ENCODE data around the gene IGFBP2.

Gene IGFBP2

GRCh38 chr2:216710551-216711301 is 77.5 kb downstream of the IGFBP2 start:
- no peak for DNase-seq (ENCODE audit: low spot score)

- no peak for DNase-seq (ENCODE audit: low spot score)
These were observed 78.1 kb downstream of the IGFBP2 start for GRCh38 chr2:216711348-216711747.

DNA sequence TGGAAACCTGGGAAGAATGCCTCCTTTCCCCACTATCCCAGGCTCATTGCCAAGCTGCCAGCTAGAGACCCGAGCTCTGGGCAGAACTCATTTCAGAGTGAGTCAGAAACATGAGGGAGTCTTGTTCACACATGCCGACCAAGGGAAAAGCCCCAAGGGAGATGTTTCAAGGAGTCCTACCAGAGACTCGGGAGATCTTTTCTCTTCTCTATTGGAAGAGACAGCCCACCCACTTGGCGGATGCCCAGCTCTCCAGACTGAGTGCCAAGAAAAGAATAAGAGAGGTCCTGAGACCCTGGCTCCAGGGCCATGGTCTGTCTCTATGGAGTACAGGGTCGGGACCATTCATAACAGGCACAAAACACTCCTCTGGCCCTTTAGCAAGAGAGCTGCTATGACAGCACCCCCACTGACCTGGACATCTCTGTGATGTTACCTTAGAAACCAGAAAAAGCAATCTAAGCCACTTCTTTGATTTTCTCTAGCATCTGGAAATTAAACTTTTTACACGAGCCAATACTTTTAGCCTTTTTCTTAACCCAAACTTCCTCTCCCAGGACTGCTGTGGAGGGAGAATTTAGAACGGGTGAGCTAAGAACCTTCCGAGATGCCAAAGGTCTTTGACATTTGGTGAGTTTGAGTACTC is 80.6 kb downstream of the IGFBP2 start:
- DNase-seq (ENCODE audit: low spot score), result no peak

Measured in HuH-7 (cell line).